Stimulated activated CD8-positive, alpha-beta memory T cell treated with anti-CD3 and anti-CD28 coated beads, Interleukin-12 subunit alpha, Interleukin-12 subunit beta, amount 100 ng/mL, for 4 hours (primary cell): ENCODE results near the gene FAM200C.

Source experiments
- DNase-seq: peaks from one replicate; pipeline ENCODE4 v3.0.0-alpha.2; 2020; ENCODE audit warnings: low read depth

The FAM200C gene

GRCh38 chr5:160367261-160367660 lies 32.6 kb downstream of the FAM200C start:
- no peak for DNase-seq

- DNase-seq, result no peak
Measured at GRCh38 chr5:160366230-160366629, 33.6 kb downstream of the FAM200C start.

- no peak for DNase-seq
Measured at GRCh38 chr5:160363660-160364395, 36.0 kb downstream of the FAM200C start.

GRCh38 chr5:160363211-160363610 lies 36.6 kb downstream of the FAM200C start:
- DNase-seq, result no peak

- DNase-seq, result no peak
Measured at GRCh38 chr5:160361624-160362228, 38.1 kb downstream of the FAM200C start.

GRCh38 chr5:160360310-160360709 lies 39.5 kb downstream of the FAM200C start:
- DNase-seq, result no peak

GRCh38 chr5:160359816-160360215 lies 40.0 kb downstream of the FAM200C start:
- no peak for DNase-seq

- no peak for DNase-seq
Measured at GRCh38 chr5:160359242-160359641, 40.6 kb downstream of the FAM200C start.

- DNase-seq, result no peak
Measured at GRCh38 chr5:160357861-160358411, 41.9 kb downstream of the FAM200C start.

- no peak for DNase-seq
Measured at GRCh38 chr5:160357394-160357793, 42.5 kb downstream of the FAM200C start.

- no peak for DNase-seq
Measured at GRCh38 chr5:160356550-160357347, 43.1 kb downstream of the FAM200C start.

- no peak for DNase-seq
Measured at GRCh38 chr5:160354666-160355065, 45.2 kb downstream of the FAM200C start.

- no peak for DNase-seq
Measured at GRCh38 chr5:160353379-160353778, 46.5 kb downstream of the FAM200C start.

- DNase-seq, result no peak
Measured at GRCh38 chr5:160352308-160352707, 47.5 kb downstream of the FAM200C start.

GRCh38 chr5:160349935-160350303 lies 49.9 kb downstream of the FAM200C start:
- DNase-seq, result no peak

GRCh38 chr5:160349249-160349934 lies 50.5 kb downstream of the FAM200C start:
- DNase-seq, result no peak

GRCh38 chr5:160348080-160348479 lies 51.8 kb downstream of the FAM200C start:
- DNase-seq, result no peak

- no peak for DNase-seq
Measured at GRCh38 chr5:160347448-160347847, 52.4 kb downstream of the FAM200C start.
